H9 (cell line): ENCODE results near the gene COP1. TPM values are rescaled to one million over a fixed set of nuclear protein-coding genes. Genes with fewer than 3 reads are reported as not detected.

ENCODE experiments used
- DNase-seq: peaks from one replicate; pipeline ENCODE4 v3.0.0-alpha.2; 2017
- H2AFZ ChIP-seq: one replicate; pipeline ENCODE4 v1.6.1; 2013; ENCODE audit warnings: mild to moderate bottlenecking, low read length, control low read depth, moderate library complexity
- H2AK5ac ChIP-seq: 2 replicates; pipeline ENCODE4 v1.6.1; 2013; ENCODE audit warnings: low read length, control low read depth, mixed read lengths; ENCODE audit not compliant: insufficient read length
- H2BK120ac ChIP-seq: one replicate; pipeline ENCODE4 v1.6.1; 2013; ENCODE audit warnings: low read depth, mild to moderate bottlenecking, low read length, control low read depth, inconsistent platforms; ENCODE audit not compliant: poor library complexity, severe bottlenecking
- H2BK12ac ChIP-seq: 2 replicates; pipeline ENCODE4 v1.6.1; 2013; ENCODE audit warnings: low read length, control low read depth, mixed read lengths, low read depth; ENCODE audit not compliant: insufficient read length
- H2BK15ac ChIP-seq: 2 replicates; pipeline ENCODE4 v1.6.1; 2013; ENCODE audit warnings: low read depth, low read length, control low read depth
- H2BK20ac ChIP-seq: one replicate; pipeline ENCODE4 v1.6.1; 2013; ENCODE audit warnings: low read depth, mild to moderate bottlenecking, low read length, control low read depth, inconsistent platforms; ENCODE audit not compliant: poor library complexity, severe bottlenecking
- H2BK5ac ChIP-seq: 2 replicates; pipeline ENCODE4 v1.6.1; 2013; ENCODE audit warnings: low read length, control low read depth, mixed read lengths; ENCODE audit not compliant: insufficient read length
- H3K14ac ChIP-seq: 2 replicates; pipeline ENCODE4 v1.6.1; 2013; ENCODE audit warnings: low read length, control low read depth; ENCODE audit not compliant: insufficient read depth
- H3K18ac ChIP-seq: 2 replicates; pipeline ENCODE4 v1.6.1; 2013; ENCODE audit warnings: low read depth, mild to moderate bottlenecking, mixed read lengths, low read length, control low read depth; ENCODE audit not compliant: insufficient read length
- H3K23ac ChIP-seq: 2 replicates; pipeline ENCODE4 v1.6.1; 2013; ENCODE audit warnings: low read length, control low read depth, mixed read lengths, low read depth; ENCODE audit not compliant: insufficient read length
- H3K23me2 ChIP-seq: 2 replicates; pipeline ENCODE4 v1.6.1; 2013; ENCODE audit warnings: low read depth, mild to moderate bottlenecking, mixed read lengths, low read length, control low read depth; ENCODE audit not compliant: insufficient read length, poor library complexity, severe bottlenecking
- H3K27ac ChIP-seq: 2 replicates; pipeline ENCODE4 v1.5.1; 2013; ENCODE audit warnings: low read length, control low read depth, mixed read lengths, low read depth; ENCODE audit not compliant: insufficient read length
- H3K27me3 ChIP-seq: 2 replicates; pipeline ENCODE4 v1.6.1; 2013; ENCODE audit warnings: low read length, control low read depth, inconsistent platforms; ENCODE audit not compliant: insufficient read depth
- H3K4ac ChIP-seq: 2 replicates; pipeline ENCODE4 v1.6.1; 2013; ENCODE audit warnings: low read depth, mild to moderate bottlenecking, control low read depth, inconsistent platforms, low read length, moderate library complexity
- H3K4me1 ChIP-seq: 2 replicates; pipeline ENCODE4 v1.6.1; 2013; ENCODE audit warnings: low read length, control low read depth, inconsistent platforms; ENCODE audit not compliant: insufficient read depth
- H3K4me2 ChIP-seq: 2 replicates; pipeline ENCODE4 v1.6.1; 2013; ENCODE audit warnings: low read length, control low read depth, mixed read lengths; ENCODE audit not compliant: insufficient read length, insufficient read depth
- H3K56ac ChIP-seq: 2 replicates; pipeline ENCODE4 v1.6.1; 2013; ENCODE audit warnings: low read depth, mild to moderate bottlenecking, mixed read lengths, low read length, control low read depth; ENCODE audit not compliant: insufficient read length
- H3K79me1 ChIP-seq: 2 replicates; pipeline ENCODE4 v1.6.1; 2013; ENCODE audit warnings: low read depth, mild to moderate bottlenecking, moderate library complexity, low read length, control low read depth, inconsistent platforms; ENCODE audit not compliant: insufficient read depth, poor library complexity, severe bottlenecking
- H3K79me2 ChIP-seq: 2 replicates; pipeline ENCODE4 v1.6.1; 2013; ENCODE audit warnings: low read length, control low read depth, inconsistent platforms; ENCODE audit not compliant: insufficient read depth
- H3K9ac ChIP-seq: 2 replicates; pipeline ENCODE4 v1.6.1; 2013; ENCODE audit warnings: low read length, control low read depth, mixed read lengths; ENCODE audit not compliant: insufficient read length; ENCODE audit errors: extremely low read depth
- H3K9me3 ChIP-seq: one replicate; pipeline ENCODE4 v1.6.1; 2013; ENCODE audit warnings: low read depth, low read length, inconsistent platforms; ENCODE audit not compliant: control insufficient read depth
- H3T11ph ChIP-seq: one replicate; pipeline ENCODE4 v1.6.1; 2013; ENCODE audit warnings: mild to moderate bottlenecking, low read length, control low read depth, inconsistent platforms
- H4K20me1 ChIP-seq: one replicate; pipeline ENCODE4 v1.6.1; 2013; ENCODE audit not compliant: control insufficient read depth, insufficient read length, insufficient read depth
- H4K5ac ChIP-seq: 2 replicates; pipeline ENCODE4 v1.6.1; 2013; ENCODE audit warnings: low read depth, mild to moderate bottlenecking, mixed read lengths, low read length, control low read depth; ENCODE audit not compliant: insufficient read length
- H4K8ac ChIP-seq: replicated peaks from 2 replicates; pipeline ENCODE4 v1.6.1; 2013; ENCODE audit warnings: low read length, control low read depth, mixed read lengths, low read depth; ENCODE audit not compliant: insufficient read length
- H4K91ac ChIP-seq: 2 replicates; pipeline ENCODE4 v1.6.1; 2013; ENCODE audit warnings: low read depth, mild to moderate bottlenecking, moderate library complexity, mixed read lengths, low read length, control low read depth; ENCODE audit not compliant: insufficient read length
- H3K27ac Mint-ChIP-seq, 3 experiments: 2 replicates in 2 of 3; 3 replicates in 1 of 3; pipeline ENCODE4 v1.8.0; 2020 to 2021; ENCODE audit warnings: mixed read lengths in 3 of 3, mild to moderate bottlenecking in 1 of 3, moderate library complexity in 1 of 3
- H3K27me3 Mint-ChIP-seq: 2 replicates; pipeline ENCODE4 v1.8.0; 2021; ENCODE audit warnings: low read depth, mild to moderate bottlenecking, moderate library complexity, mixed read lengths
- H3K36me3 Mint-ChIP-seq, 3 experiments: 2 replicates in 2 of 3; 3 replicates in 1 of 3; pipeline ENCODE4 v1.8.0; 2020 to 2021; ENCODE audit warnings: low read depth in 3 of 3, mixed read lengths in 3 of 3; ENCODE audit not compliant: insufficient read depth in 1 of 3
- H3K4me1 Mint-ChIP-seq, 2 experiments: 2 replicates each; pipeline ENCODE4 v1.8.0; 2020; ENCODE audit warnings: mixed read lengths in 2 of 2
- H3K4me3 Mint-ChIP-seq, 2 experiments: 2 replicates in 1 of 2; 3 replicates in 1 of 2; pipeline ENCODE4 v1.8.0; 2020 to 2021; ENCODE audit warnings: mild to moderate bottlenecking in 2 of 2, mixed read lengths in 2 of 2, moderate library complexity in 1 of 2
- H3K9me3 Mint-ChIP-seq, 2 experiments: 2 replicates in 1 of 2; 3 replicates in 1 of 2; pipeline ENCODE4 v1.8.0; 2020; ENCODE audit warnings: mild to moderate bottlenecking in 2 of 2, mixed read lengths in 2 of 2, moderate library complexity in 1 of 2
- CTCF ChIP-seq: fragments of 200-600 bp; sonication (generic); conservative IDR thresholded peaks from 3 replicates; pipeline ENCODE4 v1.8.0; 2021; ENCODE audit warnings: antibody characterized with exemption, mild to moderate bottlenecking
- WGBS: extraction: QIAGEN DNeasy Blood & Tissue Kit; methylation state at CpG from one replicate; pipeline ENCODE4 v1.1.7; 2013; ENCODE audit warnings: missing lambda C conversion rate, low lambda C conversion rate, mixed read lengths; ENCODE audit not compliant: insufficient read length; ENCODE audit errors: extremely low coverage; 5-methylcytosine and 5-hydroxymethylcytosine counted together
- total RNA-seq: library from RNA; stranded (reverse); gene quantifications from 2 replicates; pipeline ENCODE4 v1.2.1, GENCODE V29; 2021

Gene COP1
- total RNA-seq, 1 experiment from 2014 or later: 41.3 TPM

GRCh38 chr1:175919001-175919400 lies 288.1 kb downstream of the COP1 start:
- no peaks in the 10 kb centered on the region for H3K23me2 ChIP-seq
- H2BK12ac ChIP-seq: no peak overlapping the region
- H2BK120ac ChIP-seq: no peak overlapping the region
- no peak overlapping the region for H4K91ac ChIP-seq
- Mint-ChIP-seq H3K36me3 (peaks cover 0 to 4% (median 2%) of the 10 kb centered on the region in 3 experiments; a peak in 2 of 7 replicates), H3K27me3 (peaks cover 99% of the 10 kb centered on the region), H3K27ac (no peak overlapping the region), H3K4me3 (no peak overlapping the region), H3K4me1 (peaks cover 48 to 51% of the 10 kb centered on the region in 2 experiments), H3K9me3 (peaks cover 2 to 6% of the 10 kb centered on the region in 2 experiments; a peak in 2 of 5 replicates)
- no peak overlapping the region for H4K5ac ChIP-seq
- H3K4me1 ChIP-seq: peaks cover 3% of the 10 kb centered on the region; the same call in 1 of the 2 replicates
- no peak overlapping the region for H3K4ac ChIP-seq
- no peak for DNase-seq
- no CpG with 5 or more reads among the region's 1 CpG for WGBS
- no peak overlapping the region for H2AFZ ChIP-seq
- no peak overlapping the region for H4K8ac ChIP-seq
- no peak overlapping the region for H2BK15ac ChIP-seq
- no peak overlapping the region for H3K56ac ChIP-seq
- no peak overlapping the region for H3K9ac ChIP-seq
- no peak overlapping the region for H2BK5ac ChIP-seq
- no peaks in the 10 kb centered on the region for H3K9me3 ChIP-seq
- H3K79me1 ChIP-seq: no peaks in the 10 kb centered on the region
- no peak overlapping the region for H2AK5ac ChIP-seq
- H4K20me1 ChIP-seq: no peaks in the 10 kb centered on the region
- H3K27me3 ChIP-seq: peaks cover 61% of the 10 kb centered on the region
- no peak overlapping the region for H3K14ac ChIP-seq
- H3K79me2 ChIP-seq: no peaks in the 10 kb centered on the region
- no peak overlapping the region for H3K27ac ChIP-seq
- TF ChIP-seq CTCF: no peak
- no peak overlapping the region for H3K4me2 ChIP-seq
- no peak overlapping the region for H3K18ac ChIP-seq
- no peak overlapping the region for H3T11ph ChIP-seq
- no peak overlapping the region for H3K23ac ChIP-seq
- no peak overlapping the region for H2BK20ac ChIP-seq
